Brain pericyte (primary cell): ENCODE measurements around the gene SBK2.
"Not testable (repeated sequence)": the region's sequence is repeated elsewhere in the genome, so short reads cannot be mapped to it uniquely, and the experiment has no call there.

Experiments used
- DNase-seq: peaks from one replicate; pipeline ENCODE4 v3.0.0-alpha.2; 2012; ENCODE audit warnings: low read depth, low spot score

The SBK2 gene, protein sequence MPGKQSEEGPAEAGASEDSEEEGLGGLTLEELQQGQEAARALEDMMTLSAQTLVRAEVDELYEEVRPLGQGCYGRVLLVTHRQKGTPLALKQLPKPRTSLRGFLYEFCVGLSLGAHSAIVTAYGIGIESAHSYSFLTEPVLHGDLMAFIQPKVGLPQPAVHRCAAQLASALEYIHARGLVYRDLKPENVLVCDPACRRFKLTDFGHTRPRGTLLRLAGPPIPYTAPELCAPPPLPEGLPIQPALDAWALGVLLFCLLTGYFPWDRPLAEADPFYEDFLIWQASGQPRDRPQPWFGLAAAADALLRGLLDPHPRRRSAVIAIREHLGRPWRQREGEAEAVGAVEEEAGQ

DNA sequence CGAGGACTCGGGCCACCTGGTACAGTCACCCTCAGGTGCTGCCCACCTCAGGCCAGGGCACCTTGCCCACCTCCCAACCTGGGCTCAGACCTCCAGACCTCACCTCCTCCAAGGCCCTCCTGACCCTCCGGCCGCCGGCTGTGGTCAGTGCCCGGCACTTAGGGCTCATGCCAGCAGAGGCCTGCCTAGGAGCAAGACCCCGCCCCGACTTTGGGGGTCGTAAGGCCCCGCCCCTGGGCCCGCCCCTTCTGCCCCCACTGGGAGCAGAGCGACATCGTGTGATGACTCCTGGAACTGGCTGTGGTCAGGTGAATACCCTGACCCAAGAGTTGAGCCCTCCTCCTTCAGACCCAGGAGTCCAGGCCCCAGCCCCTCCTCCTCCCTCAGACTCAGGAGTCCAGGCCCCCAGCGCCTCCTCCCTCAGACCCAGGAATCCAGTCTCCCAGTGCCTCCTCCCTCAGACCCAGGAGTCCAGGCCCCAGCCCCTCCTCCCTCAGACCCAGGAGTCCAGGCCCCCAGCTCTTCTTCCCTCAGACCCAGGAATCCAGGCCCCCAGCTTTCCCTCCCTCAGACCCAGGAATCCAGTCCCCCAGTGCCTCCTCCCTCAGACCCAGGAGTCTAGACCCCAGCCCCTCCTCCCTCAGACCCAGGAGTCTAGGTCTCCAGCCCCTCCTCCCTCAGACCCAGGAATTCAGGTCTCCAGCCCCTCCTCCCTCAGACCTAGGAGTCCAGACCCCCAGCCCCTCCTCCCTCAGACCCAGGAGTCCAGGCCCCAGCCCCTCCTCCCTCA, at the start of gene SBK2:
SBK2 (minus strand) TSS at position 183 of the 790 bp plus-strand sequence. CDS start 839 bp downstream, outside the sequence.
- no peak for DNase-seq

DNA sequence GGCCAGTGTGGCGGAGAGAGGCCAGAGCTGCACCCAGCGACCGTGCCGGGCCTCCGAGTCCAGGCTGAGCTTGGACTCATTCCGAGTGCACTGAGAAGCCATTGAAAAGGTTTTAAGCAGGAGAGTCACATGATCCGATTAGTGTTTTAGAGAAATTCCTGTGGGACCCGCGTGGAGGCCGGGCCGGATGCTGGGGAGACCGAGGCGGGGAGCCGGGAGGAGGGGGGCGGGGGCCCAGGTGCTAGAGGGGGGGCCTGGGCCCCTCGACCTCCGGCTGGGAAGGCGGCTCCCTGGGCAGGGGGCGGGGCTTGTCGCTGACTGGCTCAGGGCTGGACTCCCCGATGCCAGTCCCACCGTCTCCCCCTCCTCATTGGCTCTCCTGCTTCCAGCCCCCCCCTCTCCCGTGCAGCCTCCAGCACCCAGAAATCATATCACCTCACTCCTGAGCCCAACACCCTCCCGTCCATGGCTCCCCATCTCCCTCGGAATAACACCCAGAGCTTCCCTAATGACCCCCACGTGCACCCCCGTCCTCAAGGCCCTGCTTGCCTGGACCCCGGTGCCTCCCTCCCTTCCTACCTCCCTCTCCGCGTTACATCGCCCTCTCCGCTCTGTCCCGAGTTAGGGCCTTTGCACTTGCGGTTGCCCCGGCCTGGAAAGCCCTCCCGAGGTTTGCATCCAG, 48.9 kb upstream of the SBK2 start:
- DNase-seq: peak; percentile 41

DNA sequence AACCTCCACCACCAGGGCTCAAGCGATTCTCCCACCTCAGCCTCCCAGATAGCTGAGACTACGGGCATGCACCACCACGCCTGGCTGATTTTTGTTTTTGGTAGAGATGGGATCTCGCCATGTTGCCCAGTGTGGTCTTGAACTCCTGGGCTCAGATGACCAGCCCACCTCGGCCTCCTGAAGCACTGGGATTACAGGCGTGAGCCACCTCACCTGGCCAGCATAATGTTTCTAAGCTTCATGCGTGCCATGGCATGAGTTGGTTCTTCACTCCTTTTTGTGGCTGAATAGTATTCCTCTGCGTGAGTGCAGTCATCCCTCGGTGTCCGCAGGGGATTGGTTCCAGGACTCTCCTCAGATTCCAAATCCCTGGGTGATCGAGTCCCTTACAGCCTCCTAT, 47.9 kb upstream of the SBK2 start:
- no peak for DNase-seq

DNA sequence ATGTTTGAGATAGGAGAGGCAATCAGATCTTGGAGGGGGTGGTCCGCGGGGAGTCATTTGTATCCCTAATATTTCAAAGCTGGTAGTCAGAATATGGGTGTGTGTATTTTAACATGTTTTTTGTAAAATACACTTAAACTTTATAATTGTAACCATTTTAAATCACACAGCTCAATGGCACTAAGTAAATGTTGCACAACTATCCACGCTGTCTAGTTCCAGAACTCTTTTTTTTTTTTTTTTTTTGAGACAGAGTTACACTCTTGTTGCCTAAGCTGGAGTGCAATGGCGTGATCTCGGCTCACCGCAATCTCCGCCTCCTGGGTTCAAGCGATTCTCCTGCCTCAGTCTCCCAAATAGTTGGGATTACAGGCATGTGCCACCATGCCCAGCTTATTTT, 47.0 kb upstream of the SBK2 start:
- not testable (repeated sequence) for DNase-seq

DNA sequence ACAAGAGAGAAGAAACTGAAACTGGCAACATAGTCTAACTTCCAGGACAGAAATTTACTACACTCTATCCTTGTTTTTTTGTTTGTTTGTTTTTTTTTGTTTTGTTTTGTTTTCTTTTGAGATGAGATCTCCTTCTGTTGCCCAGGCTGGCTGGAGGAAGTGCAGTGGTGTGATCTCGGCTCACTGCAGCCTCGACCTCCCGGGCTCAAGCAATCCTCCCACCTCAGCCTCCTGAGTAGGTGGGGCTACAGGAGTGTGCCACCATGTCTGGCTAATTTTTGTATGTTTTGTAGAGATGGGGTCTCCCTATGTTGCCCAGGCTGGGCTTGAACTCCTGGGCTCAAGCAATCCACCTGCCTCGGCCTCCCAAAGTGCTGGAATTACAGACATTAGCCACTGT, 45.4 kb upstream of the SBK2 start:
- DNase-seq: not testable (repeated sequence)

DNA sequence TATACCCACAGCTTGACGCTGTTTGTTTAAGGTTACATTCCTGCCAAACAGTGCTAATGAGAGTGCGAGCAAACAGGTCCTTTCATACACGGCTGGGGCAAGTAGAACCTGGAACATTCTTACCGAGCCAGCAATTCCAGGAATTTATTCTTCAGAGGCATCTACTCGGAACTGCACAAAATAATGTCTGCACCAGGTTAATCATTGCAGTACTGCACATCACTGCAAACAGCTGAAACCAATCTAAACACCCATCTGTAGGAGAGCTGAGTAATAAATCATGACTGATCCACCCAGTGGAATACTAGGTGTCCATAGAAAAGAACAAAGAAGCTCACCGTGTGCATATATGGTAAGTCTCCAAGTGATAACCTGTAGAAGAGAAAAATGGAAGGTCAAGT, 44.9 kb upstream of the SBK2 start:
- no peak for DNase-seq

DNA sequence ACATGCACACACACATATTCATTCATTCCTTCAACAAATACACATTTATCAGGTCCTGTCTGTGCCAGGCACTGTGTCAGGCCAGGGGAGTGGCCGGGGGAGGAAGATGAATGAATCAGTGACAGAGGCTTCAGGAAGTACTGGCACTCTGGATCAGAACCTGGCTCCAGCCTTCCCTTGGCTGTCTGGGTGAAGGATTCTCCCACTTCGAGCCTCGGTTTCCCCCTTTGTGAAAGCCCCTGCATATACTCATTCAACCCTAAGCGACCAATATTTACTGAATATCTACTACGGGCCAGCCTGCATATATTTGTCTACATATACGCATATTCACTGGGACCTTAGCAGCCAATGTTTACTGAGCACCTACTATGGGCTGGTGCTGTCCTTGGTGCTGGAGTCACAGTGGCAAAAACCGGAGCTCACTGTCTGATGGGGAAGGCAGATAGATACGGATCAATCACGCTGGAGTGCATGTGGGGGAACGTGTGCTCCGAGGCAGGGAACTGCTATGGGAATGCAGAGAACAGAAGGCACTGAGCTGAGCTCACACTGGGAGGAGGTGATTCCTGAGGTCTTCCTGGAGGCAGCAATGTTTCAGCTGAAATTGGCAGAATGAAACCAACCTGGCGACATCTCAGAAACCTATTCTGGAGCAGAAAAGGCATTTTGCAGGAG, 44.4 kb upstream of the SBK2 start:
- no peak for DNase-seq

DNA sequence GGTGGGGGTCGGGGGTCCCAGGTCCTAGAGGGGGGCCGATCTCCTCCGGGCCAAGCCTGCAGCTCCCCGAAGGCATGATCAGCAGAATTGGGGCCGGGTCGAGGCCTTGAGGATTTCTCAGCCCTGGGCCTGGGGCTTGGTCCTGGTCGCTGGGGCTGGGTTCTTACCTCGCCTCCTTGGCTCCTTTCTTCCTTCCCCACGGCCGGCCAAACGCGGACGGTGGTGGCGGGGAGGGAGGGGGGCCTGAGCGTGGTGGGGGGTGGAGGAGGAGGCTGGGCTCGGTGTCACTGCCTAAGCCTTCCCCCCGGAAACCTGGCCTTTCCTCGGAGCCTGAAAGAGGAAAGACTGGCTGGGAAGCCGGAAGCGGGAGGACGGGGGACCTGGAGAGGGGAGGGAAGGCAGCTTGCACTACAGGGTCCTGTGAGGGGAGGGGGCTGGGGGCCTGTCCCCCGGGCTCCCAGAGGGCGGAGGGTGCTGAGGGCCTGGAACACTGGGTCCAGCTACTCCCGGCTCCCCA, 43.8 kb upstream of the SBK2 start, which contains the start of gene ZNF579:
ZNF579 (minus strand) TSS at position 221 of the 517 bp plus-strand sequence. CDS start 1,209 bp downstream, outside the sequence.
- peak; percentile 30 for DNase-seq

DNA sequence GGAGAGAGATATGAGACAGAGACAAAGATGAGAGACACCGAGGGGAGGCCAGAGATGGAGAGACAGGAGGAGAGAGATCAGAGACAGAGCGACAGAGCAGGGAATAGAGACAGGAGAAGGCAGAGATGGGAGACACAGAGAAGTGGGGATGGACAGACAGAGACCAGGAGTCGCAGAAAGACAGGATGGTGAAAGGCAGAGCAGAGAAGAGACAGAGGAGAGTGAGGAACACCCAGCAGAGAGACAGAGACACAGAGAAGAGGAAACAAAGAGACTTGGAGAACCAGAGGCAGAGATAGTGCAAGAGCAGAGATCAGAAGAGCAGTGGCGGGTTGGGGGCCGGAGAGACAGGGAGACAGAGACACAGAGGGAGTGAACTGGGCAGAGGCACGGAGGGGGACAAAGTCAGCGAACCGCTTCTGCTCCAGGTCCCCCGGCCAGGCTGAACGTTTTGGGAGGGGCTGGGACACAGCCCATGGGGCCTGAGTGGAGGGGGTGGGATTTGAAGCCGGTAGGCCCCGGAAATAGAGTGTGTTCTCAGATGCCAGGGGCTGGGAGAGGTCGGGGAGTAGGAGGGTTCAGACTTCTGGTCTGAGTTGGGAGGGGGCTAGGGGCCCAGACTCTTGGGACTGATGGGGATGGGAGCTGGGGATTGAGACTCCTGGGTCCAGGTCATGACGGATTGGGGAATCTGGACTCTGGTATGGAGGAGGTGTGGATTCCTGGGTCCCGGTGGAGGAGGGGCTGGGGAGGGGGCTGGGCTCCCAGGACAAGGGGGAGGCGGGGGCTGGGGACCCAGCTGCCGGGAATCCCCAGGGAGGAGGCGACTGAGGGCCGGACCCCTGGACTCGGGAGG, 43.1 kb upstream of the SBK2 start:
- DNase-seq: no peak

DNA sequence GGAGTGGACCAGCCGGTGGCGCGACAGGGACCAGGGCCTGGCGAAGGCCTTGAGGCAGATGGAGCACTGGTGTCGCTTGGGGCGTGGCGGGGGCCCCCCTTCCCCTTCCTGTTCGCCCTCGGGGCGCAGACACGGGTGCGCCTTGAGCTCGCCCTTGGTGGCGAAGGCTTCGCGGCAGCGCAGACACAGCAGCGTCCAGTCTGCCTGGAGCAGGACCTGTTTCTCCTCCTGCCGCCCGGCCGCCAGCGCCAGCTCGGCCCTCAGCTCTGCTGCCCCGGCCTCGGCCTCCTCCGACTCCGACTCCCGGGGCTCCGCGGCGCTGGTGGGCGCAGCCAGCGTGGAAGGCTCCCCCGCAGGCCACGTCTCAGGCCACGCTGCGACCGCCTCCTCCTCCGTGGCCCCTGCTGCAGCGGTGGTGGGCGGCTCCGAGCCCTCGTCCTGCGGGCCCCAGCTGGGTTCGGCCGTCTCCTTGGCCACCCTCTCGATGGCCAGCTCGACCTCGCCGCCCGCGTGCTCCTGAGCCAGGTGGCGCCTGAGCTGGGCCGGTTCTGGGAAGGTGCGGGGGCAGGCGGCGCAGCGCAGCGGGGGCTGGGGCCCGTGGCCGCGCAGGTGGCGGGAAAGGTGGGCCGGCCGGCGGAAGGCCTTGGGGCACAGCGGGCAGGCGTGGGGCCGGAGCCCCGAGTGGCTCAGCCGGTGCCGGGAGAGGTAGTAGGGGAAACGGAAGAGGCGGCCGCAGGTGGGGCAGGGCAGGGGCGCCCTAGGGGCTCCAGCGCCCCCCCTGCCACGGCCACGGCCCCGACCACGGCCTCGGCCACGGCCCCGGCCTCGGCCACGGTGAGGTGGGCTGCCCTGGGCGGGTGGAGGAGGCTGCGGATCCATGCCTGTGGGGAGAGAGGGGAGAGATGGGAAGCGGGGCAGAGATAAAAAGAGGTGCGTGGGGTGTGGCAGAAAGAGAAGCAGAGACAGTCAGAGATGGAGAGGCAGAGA, 42.1 kb upstream of the SBK2 start:
- DNase-seq: no peak

DNA sequence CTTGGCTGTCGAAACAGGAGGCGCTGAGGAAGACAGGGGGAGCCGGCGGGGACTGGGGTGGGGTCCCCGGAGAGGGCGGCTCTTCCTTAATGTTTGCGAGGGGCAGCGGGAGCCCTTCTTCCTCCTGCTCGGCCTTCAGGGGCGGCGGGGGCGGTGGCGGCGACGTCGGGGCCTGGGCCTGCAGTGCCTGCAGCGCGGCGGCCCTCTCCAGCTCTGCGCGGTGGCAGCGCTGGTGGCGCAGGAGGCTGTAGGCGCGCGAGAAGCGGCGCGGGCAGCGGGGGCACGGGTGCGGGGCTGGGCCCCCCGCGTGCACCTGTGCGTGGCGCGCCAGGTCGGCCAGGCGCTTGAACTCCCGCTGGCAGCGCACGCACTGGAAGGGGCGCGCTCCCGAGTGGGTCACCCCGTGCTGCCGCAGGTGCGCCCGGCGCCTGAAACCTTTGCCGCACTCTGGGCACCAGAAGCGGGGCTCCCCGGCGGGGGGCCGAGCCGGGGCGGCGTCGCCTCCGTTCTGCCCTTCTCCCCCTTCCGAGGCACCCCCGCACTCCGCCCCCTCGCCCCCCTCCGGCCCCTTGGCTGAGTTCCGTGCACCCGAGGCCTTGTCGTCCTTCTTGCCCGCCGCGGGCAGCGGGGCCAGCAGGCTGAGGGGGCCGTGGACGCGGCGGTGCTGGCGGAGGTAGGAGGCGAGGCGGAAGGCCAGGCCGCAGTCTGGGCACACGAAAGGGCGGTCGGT, 41.3 kb upstream of the SBK2 start:
- no peak for DNase-seq

DNA sequence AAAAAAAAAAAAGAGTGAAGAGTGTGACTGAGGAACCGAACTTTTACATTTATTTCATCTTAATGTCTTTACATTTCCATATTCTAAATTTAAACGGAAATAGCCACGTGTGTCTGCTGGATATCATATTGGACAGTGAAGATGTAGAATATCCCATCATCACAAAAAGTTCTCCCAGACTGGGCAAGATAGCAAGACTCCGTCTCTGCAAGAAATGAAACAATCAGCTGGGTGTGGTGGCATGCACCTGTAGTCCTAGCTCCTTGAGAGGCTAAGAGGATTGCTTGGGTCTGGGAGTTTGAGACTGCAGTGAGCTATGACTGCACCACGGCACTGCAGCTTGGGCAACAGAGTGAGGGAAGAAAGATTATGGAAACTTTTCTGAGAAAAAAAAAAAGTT, 39.8 kb upstream of the SBK2 start:
- DNase-seq: no peak

DNA sequence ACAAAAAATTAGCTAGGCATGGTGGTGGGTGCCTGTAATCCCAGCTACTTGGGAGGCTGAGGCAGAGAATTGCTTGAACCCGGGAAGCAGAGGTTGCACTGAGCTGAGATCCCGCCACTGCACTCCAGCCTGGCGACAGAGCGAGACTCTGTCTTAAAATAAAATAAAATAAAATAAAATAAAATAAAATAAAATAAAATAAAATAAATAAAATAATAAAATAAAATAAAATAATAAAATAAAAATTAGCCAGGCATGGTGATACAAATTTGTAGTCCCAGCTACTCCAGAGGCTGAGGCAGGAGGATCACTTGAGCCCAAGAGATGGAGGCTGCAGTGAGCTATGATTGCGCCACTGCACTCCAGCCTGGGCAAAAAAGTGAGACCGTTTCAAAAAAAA, 37.0 kb upstream of the SBK2 start:
- DNase-seq: not testable (repeated sequence)

DNA sequence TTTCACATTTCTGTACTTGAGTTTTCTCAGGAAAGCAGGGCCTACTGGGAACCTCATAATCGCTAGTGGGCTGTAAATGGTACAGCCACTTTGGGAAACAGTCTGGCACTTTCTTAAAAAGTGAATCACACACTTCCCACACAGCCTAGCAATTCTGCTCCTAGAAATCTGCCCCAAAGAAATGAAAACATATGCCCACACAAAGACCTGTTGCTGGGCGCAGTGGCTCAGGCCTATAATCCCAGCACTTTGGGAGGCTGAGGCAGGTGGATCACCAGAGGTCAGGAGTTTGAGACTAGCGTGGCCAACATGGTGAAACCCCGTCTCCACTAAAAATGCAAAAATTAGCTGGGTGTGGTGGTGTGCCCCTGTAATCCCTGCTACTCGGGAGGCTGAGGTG, 32.5 kb upstream of the SBK2 start:
- DNase-seq: not testable (repeated sequence)

DNA sequence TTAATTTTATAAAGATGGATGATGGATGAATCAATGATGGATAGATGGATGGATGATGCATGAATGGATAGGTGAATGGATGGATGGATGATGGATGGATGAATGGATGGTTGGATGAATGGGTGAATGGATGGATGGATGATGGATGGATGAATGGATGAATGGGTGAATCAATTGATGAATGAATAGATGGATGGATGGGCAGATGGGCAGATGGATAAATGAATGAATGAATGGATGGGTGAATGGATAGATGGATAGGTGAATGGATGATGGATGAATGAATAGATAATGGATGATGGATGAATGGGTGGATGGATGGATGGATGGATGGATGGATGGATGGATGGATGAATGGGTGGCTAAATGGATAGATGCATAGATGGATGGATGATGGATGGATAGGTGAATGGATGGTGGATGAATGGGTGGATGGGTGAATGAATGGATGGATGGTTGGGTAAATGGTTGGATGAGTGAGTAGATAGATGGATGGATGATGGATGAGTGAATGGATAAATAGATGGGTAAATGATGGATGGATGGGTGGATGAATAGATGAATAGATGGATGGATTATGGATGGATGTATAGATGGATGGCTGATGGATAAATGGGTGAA, 30.9 kb upstream of the SBK2 start:
- no peak for DNase-seq

DNA sequence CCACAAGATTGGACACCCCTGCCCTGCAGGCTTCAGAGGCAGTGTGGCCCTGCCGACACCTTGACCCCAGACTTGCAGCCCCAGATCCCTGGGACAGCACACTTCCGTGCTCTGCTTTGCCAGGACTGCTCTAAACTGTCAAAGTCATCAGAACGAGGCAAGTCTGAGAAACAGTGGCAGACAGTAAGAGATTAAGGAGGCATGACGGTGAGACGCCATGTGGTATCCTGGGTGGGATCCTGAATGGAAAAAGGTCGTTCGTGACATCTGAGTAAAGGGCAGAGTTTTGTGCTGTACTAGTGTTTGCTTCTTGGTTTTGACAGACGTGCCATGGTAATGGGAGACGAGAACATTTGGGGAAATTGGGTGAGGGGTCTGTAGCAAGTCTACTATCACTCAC, 29.9 kb upstream of the SBK2 start:
- DNase-seq: no peak

DNA sequence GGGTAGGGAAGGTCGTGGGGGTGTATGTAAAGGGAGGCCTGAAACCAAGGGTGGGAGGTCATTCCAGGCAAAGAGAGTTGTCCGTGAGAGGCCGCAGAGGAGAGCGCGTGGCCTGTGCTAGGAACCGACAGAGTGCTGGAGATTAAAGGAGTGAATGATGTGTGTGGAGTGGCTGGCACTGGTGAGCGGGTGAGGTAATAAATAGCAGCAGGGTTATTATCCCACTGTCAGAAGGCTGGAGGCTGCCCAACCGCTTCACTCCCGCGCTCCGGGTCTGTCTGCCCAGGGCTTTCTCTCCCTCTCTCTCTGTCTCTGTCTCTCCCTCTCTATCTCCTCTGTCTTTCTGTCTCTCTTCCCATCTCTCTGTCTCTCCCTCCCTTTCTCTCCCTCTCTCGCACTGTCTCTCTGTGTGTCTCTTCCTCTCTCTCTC, 26.3 kb upstream of the SBK2 start:
- DNase-seq: no peak

DNA sequence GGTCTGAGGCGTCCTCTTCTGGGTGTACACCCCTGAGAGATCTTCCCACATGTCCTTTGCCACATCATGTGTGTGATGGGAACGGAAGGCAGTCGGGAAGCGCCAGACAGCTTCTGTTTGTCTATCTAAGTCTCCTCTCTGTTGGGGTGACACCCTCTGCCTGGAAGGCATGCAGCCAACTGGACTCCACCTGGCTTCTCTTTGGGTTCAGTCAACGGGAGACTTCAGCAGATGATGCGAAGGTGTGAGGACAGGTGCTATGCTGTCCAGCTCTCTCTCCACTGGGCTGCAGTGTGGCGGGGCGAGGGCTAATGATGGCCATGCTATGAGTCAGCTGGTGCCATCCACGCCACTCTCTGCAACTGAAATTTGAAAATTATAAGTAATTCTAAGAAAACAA, 22.8 kb upstream of the SBK2 start:
- no peak for DNase-seq
